HEK293T (cell line): Measurements from ENCODE around the gene REX1BD.

ENCODE experiments used
- CTCF ChIA-PET: fragments of 350-600 bp; formaldehyde crosslinking; extraction: SDS; loops from one replicate; lab custom pipeline; 2021; ENCODE audit warnings: antibody characterized with exemption, inconsistent platforms; lab: Yijun Ruan, JAX
- POLR2A ChIA-PET: fragments of 350-600 bp; formaldehyde crosslinking; extraction: SDS; loops from one replicate; lab custom pipeline; 2020; ENCODE audit warnings: antibody characterized with exemption, inconsistent platforms; lab: Yijun Ruan, JAX
- DNase-seq: peaks from one replicate; pipeline ENCODE4 v3.0.0; 2012; ENCODE audit warnings: mixed read lengths; ENCODE audit errors: extremely low spot score
- ARNT ChIP-seq: fragments of 450-650 bp; IDR thresholded peaks from 2 replicates; pipeline ENCODE4 v1.6.1; 2017; ENCODE audit warnings: mild to moderate bottlenecking
- BHLHE40 ChIP-seq: fragments of 450-650 bp; IDR thresholded peaks from 2 replicates; pipeline ENCODE4 v1.6.1; 2016; ENCODE audit warnings: mild to moderate bottlenecking, moderate library complexity, borderline replicate concordance
- CTBP1 ChIP-seq: fragments of 450-650 bp; IDR thresholded peaks from 2 replicates; pipeline ENCODE4 v1.6.1; 2016; ENCODE audit warnings: borderline replicate concordance
- ELF4 ChIP-seq: fragments of 450-650 bp; IDR thresholded peaks from 2 replicates; pipeline ENCODE4 v1.6.1; 2017; ENCODE audit warnings: antibody characterized with exemption
- FOXA1 ChIP-seq: fragments of 450-650 bp; IDR thresholded peaks from 2 replicates; pipeline ENCODE4 v1.6.1; 2016; ENCODE audit warnings: mild to moderate bottlenecking
- FOXK2 ChIP-seq: fragments of 450-650 bp; IDR thresholded peaks from 2 replicates; pipeline ENCODE4 v1.6.1; 2016; ENCODE audit warnings: mild to moderate bottlenecking
- FOXM1 ChIP-seq: fragments of 450-650 bp; IDR thresholded peaks from 2 replicates; pipeline ENCODE4 v1.6.1; 2017; ENCODE audit warnings: mild to moderate bottlenecking, borderline replicate concordance
- HDGF ChIP-seq: fragments of 450-650 bp; IDR thresholded peaks from 2 replicates; pipeline ENCODE4 v1.6.1; 2017; ENCODE audit warnings: antibody characterized with exemption, borderline replicate concordance
- L3MBTL2 ChIP-seq: fragments of 450-650 bp; conservative IDR thresholded peaks from 2 replicates; pipeline ENCODE4 v1.6.1; 2016; ENCODE audit warnings: mild to moderate bottlenecking
- LEF1 ChIP-seq: fragments of 450-650 bp; IDR thresholded peaks from 2 replicates; pipeline ENCODE4 v1.6.1; 2017; ENCODE audit warnings: mild to moderate bottlenecking, borderline replicate concordance
- NFRKB ChIP-seq: fragments of 450-650 bp; IDR thresholded peaks from 2 replicates; pipeline ENCODE4 v1.6.1; 2016; ENCODE audit warnings: mild to moderate bottlenecking, moderate library complexity
- PKNOX1 ChIP-seq: fragments of 450-650 bp; IDR thresholded peaks from 2 replicates; pipeline ENCODE4 v1.6.1; 2016
- SP1 ChIP-seq: fragments of 450-650 bp; IDR thresholded peaks from 2 replicates; pipeline ENCODE4 v1.6.1; 2017
- SUZ12 ChIP-seq: fragments of 450-650 bp; IDR thresholded peaks from 2 replicates; pipeline ENCODE4 v1.6.1; 2016; ENCODE audit warnings: mild to moderate bottlenecking
- TARDBP ChIP-seq: fragments of 450-650 bp; IDR thresholded peaks from 2 replicates; pipeline ENCODE4 v1.6.1; 2016
- ZNF384 ChIP-seq: fragments of 450-650 bp; IDR thresholded peaks from 2 replicates; pipeline ENCODE4 v1.6.1; 2016

The REX1BD gene

GRCh38 chr19:18608805-18609716 lies 20.5 kb downstream of the REX1BD start:
- POLR2A ChIA-PET, result interaction anchor here (1.2 kb wide), 1 partner anchor 52 kb away, joined by 3 read pairs; the partner anchor contains the start of gene KXD1
- CTCF ChIA-PET, result no interaction called here

GRCh38 chr19:18609717-18610051 lies 21.1 kb downstream of the REX1BD start:
- no peak for DNase-seq
- no peak for TF ChIP-seq CTBP1
- TF ChIP-seq L3MBTL2, result no peak
- TF ChIP-seq LEF1, result no peak
- TF ChIP-seq BHLHE40, result no peak
- TF ChIP-seq SP1, result no peak
- TF ChIP-seq HDGF, result no peak
- TF ChIP-seq FOXM1, result no peak
- TF ChIP-seq TARDBP, result no peak
- no peak for TF ChIP-seq ARNT
- TF ChIP-seq NFRKB, result no peak
- no peak for TF ChIP-seq PKNOX1
- no peak for TF ChIP-seq ELF4
- no peak for TF ChIP-seq FOXK2
- ChIA-PET CTCF (no interaction called here), POLR2A (no interaction called here)

More at GRCh38 chr19:18608805-18609716, 20.5 kb downstream of the REX1BD start:
- TF ChIP-seq L3MBTL2, result no peak
- no peak for TF ChIP-seq FOXM1
- TF ChIP-seq FOXK2, result no peak
- TF ChIP-seq NFRKB, result no peak
- TF ChIP-seq ELF4, result no peak
- no peak for TF ChIP-seq TARDBP
- no peak for TF ChIP-seq CTBP1
- TF ChIP-seq SP1, result no peak
- DNase-seq, result no peak

- POLR2A ChIA-PET, result no interaction called here
- DNase-seq, result no peak
- TF ChIP-seq LEF1 (no peak), NFRKB (no peak), ELF4 (no peak), SUZ12 (no peak), SP1 (no peak), ARNT (no peak), TARDBP (no peak), L3MBTL2 (no peak), FOXK2 (no peak), CTBP1 (no peak), FOXA1 (no peak)
- CTCF ChIA-PET, result no interaction called here
These were observed 21.6 kb downstream of the REX1BD start for GRCh38 chr19:18610245-18610555.

DNA sequence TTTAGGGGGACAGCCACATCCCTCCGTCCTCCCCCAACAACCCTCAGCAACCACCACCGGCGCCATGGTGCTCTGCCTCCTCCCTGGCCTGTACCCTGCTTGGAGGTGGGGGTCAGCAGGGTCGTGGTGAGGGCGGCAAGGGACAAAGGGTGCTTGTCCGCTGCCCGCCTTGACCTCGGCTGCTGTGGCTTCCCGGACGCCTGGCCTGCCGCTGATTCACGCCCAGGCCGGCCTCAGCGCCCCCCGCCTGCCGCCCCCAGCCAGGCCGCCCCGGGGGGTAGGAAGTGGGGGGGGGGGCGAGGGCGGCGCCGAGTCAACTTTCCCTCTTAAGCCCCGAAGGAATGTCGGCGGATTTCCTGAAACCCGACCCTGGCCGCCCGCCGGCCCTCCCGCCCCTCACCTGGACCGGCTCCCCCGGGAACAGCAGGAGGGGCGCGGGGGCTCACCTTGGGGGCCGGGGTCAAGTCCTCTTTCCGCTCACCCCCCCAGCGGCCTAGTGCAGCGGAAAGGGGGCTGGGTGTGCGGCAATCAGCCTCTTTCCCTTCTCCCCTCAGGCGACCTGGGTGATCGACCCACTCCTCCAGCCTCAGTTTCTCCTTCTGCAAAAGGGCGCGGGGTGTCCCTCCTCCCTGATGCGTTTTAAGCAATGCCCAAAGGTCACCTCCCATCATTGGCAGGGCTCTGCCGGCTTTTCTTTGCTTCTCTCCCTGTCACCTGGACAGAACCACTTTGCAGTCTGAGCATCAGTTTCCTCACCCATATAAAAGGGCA lies 22.1 kb downstream of the REX1BD start:
- TF ChIP-seq SP1 (no peak), LEF1 (no peak), TARDBP (no peak), FOXM1 (no peak), NFRKB (no peak), ELF4 (no peak), FOXA1 (no peak), L3MBTL2 (no peak), CTBP1 (no peak), FOXK2 (no peak), SUZ12 (no peak), ZNF384 (no peak), ARNT (no peak), BHLHE40 (no peak), PKNOX1 (no peak), HDGF (no peak)
- DNase-seq, result no peak
- POLR2A ChIA-PET, result no interaction called here
- CTCF ChIA-PET, result no interaction called here

- DNase-seq, result no peak
- ChIA-PET POLR2A (no interaction called here), CTCF (no interaction called here)
- TF ChIP-seq L3MBTL2 (no peak), ARNT (no peak), BHLHE40 (no peak), FOXM1 (no peak), NFRKB (no peak), SUZ12 (no peak), CTBP1 (no peak), ZNF384 (no peak), TARDBP (no peak), LEF1 (no peak), ELF4 (no peak), FOXK2 (no peak), PKNOX1 (no peak), SP1 (no peak)
These were observed 22.9 kb downstream of the REX1BD start for GRCh38 chr19:18611327-18612050.
